HUES48 (cell line): ENCODE measurements around the gene SLC34A2.

Source experiments
- H3K27ac ChIP-seq: one replicate; pipeline ENCODE4 v1.7.0; 2013; ENCODE audit warnings: low read depth, low read length, inconsistent platforms
- H3K27me3 ChIP-seq: 2 replicates; pipeline ENCODE4 v1.6.1; 2013; ENCODE audit warnings: mild to moderate bottlenecking, low read length; ENCODE audit not compliant: control insufficient read depth, insufficient read depth
- H3K36me3 ChIP-seq: 2 replicates; pipeline ENCODE4 v1.6.1; 2013; ENCODE audit warnings: low read length; ENCODE audit not compliant: control insufficient read depth, insufficient read depth
- H3K4me1 ChIP-seq: 2 replicates; pipeline ENCODE4 v1.6.1; 2013; ENCODE audit warnings: mild to moderate bottlenecking, low read length; ENCODE audit not compliant: control insufficient read depth, insufficient read depth
- H3K4me3 ChIP-seq: 2 replicates; pipeline ENCODE4 v1.5.1; 2013; ENCODE audit warnings: mild to moderate bottlenecking, low read depth, low read length
- H3K9ac ChIP-seq: 2 replicates; pipeline ENCODE4 v1.6.1; 2013; ENCODE audit warnings: mild to moderate bottlenecking, low read depth, low read length, moderate library complexity
- H3K9me3 ChIP-seq: 2 replicates; pipeline ENCODE4 v1.6.1; 2013; ENCODE audit warnings: low read length; ENCODE audit not compliant: control insufficient read depth, insufficient read depth

The SLC34A2 gene

DNA sequence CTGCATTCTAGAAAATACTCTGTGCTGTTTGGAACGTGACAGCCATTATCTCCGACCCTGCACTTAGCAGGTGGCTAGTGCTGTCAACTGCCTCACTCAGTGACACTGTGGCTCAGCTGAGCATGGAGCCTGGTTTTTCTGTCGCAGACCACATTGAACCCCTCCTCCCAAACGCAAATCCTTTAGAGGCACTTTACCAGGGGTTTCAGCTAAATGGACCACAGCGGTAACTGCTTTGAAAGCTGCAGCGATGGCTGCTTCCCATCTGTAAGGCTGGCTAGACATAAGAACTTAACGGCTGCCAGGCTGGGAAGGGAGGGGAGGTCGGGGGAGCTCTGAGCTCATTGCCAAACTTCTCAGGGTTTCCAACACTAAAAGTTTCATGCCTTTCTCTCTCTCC is 8.1 kb downstream of the SLC34A2 start:
- H3K36me3 ChIP-seq: no peaks in the 10 kb centered on the region
- no peak overlapping the region for H3K4me3 ChIP-seq
- no peak overlapping the region for H3K27ac ChIP-seq
- no peaks in the 10 kb centered on the region for H3K9me3 ChIP-seq
- H3K9ac ChIP-seq: no peak overlapping the region
- H3K4me1 ChIP-seq: peaks cover 7% of the 10 kb centered on the region; the same call in 1 of the 2 replicates
- no peaks in the 10 kb centered on the region for H3K27me3 ChIP-seq

DNA sequence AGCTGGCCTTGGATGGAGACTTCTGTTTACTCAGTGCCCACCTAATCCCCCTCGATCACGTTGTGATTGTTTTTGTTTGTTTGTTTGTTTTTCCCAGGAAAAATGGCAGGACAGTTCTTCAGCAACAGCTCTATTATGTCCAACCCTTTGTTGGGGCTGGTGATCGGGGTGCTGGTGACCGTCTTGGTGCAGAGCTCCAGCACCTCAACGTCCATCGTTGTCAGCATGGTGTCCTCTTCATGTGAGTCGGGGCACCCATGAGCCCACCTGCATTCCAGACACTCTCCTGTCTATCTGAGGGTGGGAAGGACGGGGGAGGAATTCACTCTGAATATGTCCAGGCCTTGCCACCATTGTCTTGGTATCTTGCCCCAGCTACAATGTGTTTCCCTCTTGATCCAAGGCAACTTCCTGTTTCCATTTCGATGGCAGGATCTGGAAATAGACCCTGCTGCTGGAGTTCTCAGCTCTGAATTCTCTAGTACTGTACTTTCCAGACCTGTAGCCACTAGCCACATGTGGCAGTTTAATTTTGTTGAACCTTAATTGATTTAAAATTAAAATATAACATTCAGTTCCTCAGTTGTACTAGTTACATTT is 10.5 kb downstream of the SLC34A2 start:
- no peaks in the 10 kb centered on the region for H3K9me3 ChIP-seq
- peaks cover 7% of the 10 kb centered on the region; the same call in 1 of the 2 replicates for H3K4me1 ChIP-seq
- H3K27me3 ChIP-seq: no peaks in the 10 kb centered on the region
- no peak overlapping the region for H3K27ac ChIP-seq
- H3K36me3 ChIP-seq: no peaks in the 10 kb centered on the region
- H3K9ac ChIP-seq: no peak overlapping the region
- no peak overlapping the region for H3K4me3 ChIP-seq

DNA sequence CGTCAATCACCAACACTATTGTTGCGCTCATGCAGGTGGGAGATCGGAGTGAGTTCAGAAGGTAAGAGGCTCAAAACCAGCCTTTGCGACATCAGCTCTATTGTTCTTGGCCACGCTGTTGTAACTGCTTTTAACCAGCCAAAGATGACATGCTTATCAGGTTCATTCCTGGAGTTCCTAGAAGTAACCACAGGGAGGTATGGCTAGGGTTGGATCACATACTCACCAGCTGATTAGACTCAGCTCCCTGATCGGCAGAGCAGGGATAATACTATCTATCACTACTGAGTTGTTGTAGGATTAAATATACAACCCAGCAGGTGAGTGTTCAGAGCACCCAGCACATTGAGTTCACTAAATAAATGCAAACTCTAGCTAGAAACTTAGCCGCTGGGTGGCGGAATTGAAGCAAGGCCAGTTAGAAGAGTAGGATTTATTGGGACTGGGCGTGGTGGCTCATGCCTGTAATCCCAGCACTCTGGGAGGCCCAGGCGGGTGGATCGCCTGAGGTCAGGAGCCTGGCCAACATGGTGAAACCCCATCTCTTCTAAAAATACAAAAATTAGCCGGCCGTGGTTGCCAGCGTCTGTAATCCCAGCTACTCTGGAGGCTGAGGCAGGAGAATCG is 12.4 kb downstream of the SLC34A2 start:
- H3K4me3 ChIP-seq: no peak overlapping the region
- H3K9ac ChIP-seq: no peak overlapping the region
- H3K36me3 ChIP-seq: no peaks in the 10 kb centered on the region
- no peak overlapping the region for H3K27ac ChIP-seq
- H3K27me3 ChIP-seq: no peaks in the 10 kb centered on the region
- no peaks in the 10 kb centered on the region for H3K9me3 ChIP-seq
- peaks cover 7% of the 10 kb centered on the region; the same call in 1 of the 2 replicates for H3K4me1 ChIP-seq

DNA sequence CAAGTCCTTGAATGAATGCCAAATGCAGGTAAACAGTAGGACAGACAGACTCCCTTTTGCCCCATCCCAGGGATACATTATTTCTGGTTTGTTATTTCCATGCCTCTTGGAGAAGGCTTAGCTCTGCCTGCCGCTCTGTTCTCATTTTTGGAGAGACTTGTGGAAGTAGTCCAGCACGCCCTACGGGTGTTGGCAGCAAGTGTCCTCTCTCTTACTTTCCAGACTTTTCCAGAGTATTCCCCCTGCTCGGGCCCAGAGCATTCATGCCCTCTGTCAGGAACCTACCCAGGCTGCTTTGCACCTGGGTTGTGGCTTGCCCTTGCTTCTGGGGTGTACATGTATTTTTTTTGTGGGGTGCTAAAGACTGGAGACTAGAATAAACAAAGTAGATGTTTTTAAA is 15.3 kb downstream of the SLC34A2 start:
- Histone ChIP-seq H3K27ac (no peak overlapping the region), H3K36me3 (no peaks in the 10 kb centered on the region), H3K9me3 (no peaks in the 10 kb centered on the region), H3K4me1 (no peaks in the 10 kb centered on the region), H3K9ac (no peak overlapping the region), H3K4me3 (no peak overlapping the region), H3K27me3 (no peaks in the 10 kb centered on the region)

DNA sequence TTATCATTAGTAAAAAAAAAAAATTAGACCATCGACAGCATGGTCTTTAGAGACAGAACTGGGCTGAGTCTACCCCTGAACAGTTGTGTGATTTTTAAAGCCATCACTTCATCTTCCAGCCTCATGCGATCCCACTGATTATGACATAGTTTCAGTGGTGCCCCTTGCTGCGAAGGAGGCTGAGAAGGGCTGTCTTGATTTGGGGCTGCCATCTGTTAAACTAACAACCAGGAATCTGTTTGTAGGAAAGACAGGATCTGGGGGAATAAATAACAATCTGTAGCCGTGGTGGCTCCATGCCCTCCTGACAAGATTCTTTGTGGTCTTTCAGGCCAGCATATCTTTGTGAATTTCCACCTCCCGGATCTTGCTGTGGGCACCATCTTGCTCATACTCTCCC is 17.1 kb downstream of the SLC34A2 start:
- Histone ChIP-seq H3K9ac (no peak overlapping the region), H3K27ac (no peak overlapping the region), H3K4me3 (no peak overlapping the region), H3K4me1 (no peaks in the 10 kb centered on the region), H3K36me3 (no peaks in the 10 kb centered on the region), H3K27me3 (no peaks in the 10 kb centered on the region), H3K9me3 (no peaks in the 10 kb centered on the region)

DNA sequence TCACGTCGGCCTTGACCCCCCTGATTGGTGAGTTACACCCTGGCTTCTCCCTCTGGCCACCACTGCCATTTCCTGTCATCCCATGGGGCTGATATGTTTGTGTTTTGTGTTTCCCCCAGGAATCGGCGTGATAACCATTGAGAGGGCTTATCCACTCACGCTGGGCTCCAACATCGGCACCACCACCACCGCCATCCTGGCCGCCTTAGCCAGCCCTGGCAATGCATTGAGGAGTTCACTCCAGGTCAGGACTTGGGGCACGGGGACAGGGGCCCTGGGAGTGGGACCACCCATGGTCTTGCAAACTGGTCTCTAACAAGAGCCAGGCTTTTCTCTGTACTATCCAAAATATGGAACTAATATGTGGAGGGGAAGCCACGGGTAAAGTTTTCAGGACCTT is 18.7 kb downstream of the SLC34A2 start:
- no peaks in the 10 kb centered on the region for H3K4me1 ChIP-seq
- no peak overlapping the region for H3K4me3 ChIP-seq
- H3K9ac ChIP-seq: no peak overlapping the region
- H3K36me3 ChIP-seq: no peaks in the 10 kb centered on the region
- no peak overlapping the region for H3K27ac ChIP-seq
- no peaks in the 10 kb centered on the region for H3K9me3 ChIP-seq
- H3K27me3 ChIP-seq: no peaks in the 10 kb centered on the region

DNA sequence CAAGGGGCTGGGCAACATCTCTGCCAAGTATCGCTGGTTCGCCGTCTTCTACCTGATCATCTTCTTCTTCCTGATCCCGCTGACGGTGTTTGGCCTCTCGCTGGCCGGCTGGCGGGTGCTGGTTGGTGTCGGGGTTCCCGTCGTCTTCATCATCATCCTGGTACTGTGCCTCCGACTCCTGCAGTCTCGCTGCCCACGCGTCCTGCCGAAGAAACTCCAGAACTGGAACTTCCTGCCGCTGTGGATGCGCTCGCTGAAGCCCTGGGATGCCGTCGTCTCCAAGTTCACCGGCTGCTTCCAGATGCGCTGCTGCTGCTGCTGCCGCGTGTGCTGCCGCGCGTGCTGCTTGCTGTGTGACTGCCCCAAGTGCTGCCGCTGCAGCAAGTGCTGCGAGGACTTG is 20.6 kb downstream of the SLC34A2 start:
- Histone ChIP-seq H3K36me3 (no peaks in the 10 kb centered on the region), H3K9me3 (no peaks in the 10 kb centered on the region), H3K27me3 (no peaks in the 10 kb centered on the region), H3K9ac (no peak overlapping the region), H3K4me1 (no peaks in the 10 kb centered on the region), H3K27ac (no peak overlapping the region), H3K4me3 (no peak overlapping the region)

DNA sequence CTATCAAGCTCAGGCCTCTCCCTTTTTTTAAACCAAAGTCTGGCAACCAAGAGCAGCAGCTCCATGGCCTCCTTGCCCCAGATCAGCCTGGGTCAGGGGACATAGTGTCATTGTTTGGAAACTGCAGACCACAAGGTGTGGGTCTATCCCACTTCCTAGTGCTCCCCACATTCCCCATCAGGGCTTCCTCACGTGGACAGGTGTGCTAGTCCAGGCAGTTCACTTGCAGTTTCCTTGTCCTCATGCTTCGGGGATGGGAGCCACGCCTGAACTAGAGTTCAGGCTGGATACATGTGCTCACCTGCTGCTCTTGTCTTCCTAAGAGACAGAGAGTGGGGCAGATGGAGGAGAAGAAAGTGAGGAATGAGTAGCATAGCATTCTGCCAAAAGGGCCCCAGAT is 21.5 kb downstream of the SLC34A2 start:
- Histone ChIP-seq H3K27me3 (no peaks in the 10 kb centered on the region), H3K4me3 (no peak overlapping the region), H3K9me3 (no peaks in the 10 kb centered on the region), H3K4me1 (no peaks in the 10 kb centered on the region), H3K9ac (no peak overlapping the region), H3K27ac (no peak overlapping the region), H3K36me3 (no peaks in the 10 kb centered on the region)

DNA sequence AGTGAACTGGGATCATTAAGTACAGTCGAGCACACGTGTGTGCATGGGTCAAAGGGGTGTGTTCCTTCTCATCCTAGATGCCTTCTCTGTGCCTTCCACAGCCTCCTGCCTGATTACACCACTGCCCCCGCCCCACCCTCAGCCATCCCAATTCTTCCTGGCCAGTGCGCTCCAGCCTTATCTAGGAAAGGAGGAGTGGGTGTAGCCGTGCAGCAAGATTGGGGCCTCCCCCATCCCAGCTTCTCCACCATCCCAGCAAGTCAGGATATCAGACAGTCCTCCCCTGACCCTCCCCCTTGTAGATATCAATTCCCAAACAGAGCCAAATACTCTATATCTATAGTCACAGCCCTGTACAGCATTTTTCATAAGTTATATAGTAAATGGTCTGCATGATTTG is 22.3 kb downstream of the SLC34A2 start:
- Histone ChIP-seq H3K27ac (no peak overlapping the region), H3K9me3 (no peaks in the 10 kb centered on the region), H3K36me3 (no peaks in the 10 kb centered on the region), H3K27me3 (no peaks in the 10 kb centered on the region), H3K9ac (no peak overlapping the region), H3K4me1 (no peaks in the 10 kb centered on the region), H3K4me3 (no peak overlapping the region)

DNA sequence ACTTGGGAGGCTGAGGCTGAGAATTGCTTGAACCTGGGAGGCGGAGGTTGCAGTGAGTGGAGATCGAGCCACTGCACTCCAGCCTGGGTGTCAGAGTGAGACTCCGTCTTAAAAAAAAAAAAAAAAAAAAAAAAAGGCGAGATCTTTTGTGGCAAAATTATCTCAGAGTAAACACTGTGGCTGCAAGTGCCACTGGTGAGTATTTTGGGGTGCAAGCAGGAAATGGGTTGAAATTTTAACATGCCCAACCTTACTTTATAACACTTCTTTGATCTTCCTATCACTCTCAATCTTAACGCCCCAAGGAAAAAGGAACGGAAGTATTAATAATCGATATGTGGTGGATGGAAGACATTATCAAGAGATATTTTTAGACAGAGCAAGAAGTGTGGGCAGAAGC is 32.1 kb downstream of the SLC34A2 start:
- no peaks in the 10 kb centered on the region for H3K27me3 ChIP-seq
- H3K9ac ChIP-seq: no peak overlapping the region
- no peak overlapping the region for H3K27ac ChIP-seq
- H3K36me3 ChIP-seq: no peaks in the 10 kb centered on the region
- no peaks in the 10 kb centered on the region for H3K4me1 ChIP-seq
- H3K4me3 ChIP-seq: no peak overlapping the region
- H3K9me3 ChIP-seq: peaks cover 4% of the 10 kb centered on the region; the same call in 1 of the 2 replicates

DNA sequence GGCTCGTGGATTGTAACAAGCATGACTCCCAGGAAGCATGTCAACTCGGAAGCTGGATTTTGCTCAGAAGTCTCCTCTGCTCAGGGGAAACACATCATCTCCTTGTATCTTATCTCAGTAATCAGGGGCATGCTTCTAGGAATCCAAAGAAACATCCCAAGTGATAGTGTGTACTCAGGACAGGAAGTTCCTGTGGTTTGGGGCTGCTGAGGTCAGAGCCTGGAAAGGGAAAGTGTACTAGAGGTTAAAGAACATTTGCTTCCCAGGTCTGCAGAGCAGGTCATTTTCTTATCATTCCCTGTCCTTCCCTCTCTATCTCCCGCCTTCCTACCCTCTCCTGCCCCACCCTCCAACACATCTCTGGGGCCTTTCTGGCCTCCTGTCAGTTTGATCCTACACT is 38.8 kb downstream of the SLC34A2 start:
- no peak overlapping the region for H3K27ac ChIP-seq

More for the DNA sequence above, 38.8 kb downstream of the SLC34A2 start:
- Histone ChIP-seq H3K9ac (no peak overlapping the region), H3K9me3 (peaks cover 4% of the 10 kb centered on the region; the same call in 1 of the 2 replicates), H3K27me3 (no peaks in the 10 kb centered on the region), H3K4me1 (no peaks in the 10 kb centered on the region), H3K36me3 (no peaks in the 10 kb centered on the region), H3K4me3 (no peak overlapping the region)
